K562 (cell line): Measurements from ENCODE around the gene PHF21A. TPM values are rescaled to one million over a fixed set of nuclear protein-coding genes. Genes with fewer than 3 reads are reported as not detected.

Experiments
- ADNP ChIP-seq: fragments of 200-800 bp; sonication (Bioruptor generic); IDR thresholded peaks from 2 replicates; pipeline ENCODE4 v1.6.1; 2016; ENCODE audit warnings: missing genetic modification characterization, missing compliant biosample characterization
- ARNT ChIP-seq, 2 experiments: fragments of 450-650 bp; IDR thresholded peaks; 2 replicates each; pipeline ENCODE4 v1.6.1; 2016; ENCODE audit warnings: mild to moderate bottlenecking in 1 of 2
- BHLHE40 ChIP-seq: IDR thresholded peaks from 2 replicates; pipeline ENCODE4 v1.6.1; 2011; ENCODE audit warnings: low read length, improper control_type of control experiment
- DIDO1 ChIP-seq: fragments of 450-650 bp; IDR thresholded peaks from 2 replicates; pipeline ENCODE4 v1.6.1; 2016; ENCODE audit warnings: low read depth, missing biosample characterization, missing genetic modification characterization
- GATA2 ChIP-seq: sonication (generic); formaldehyde crosslinking; IDR thresholded peaks from 2 replicates; pipeline ENCODE4 v1.4.0; 2020; ENCODE audit warnings: mild to moderate bottlenecking, missing genetic modification reagents
- NFIC ChIP-seq: fragments of 450-650 bp; IDR thresholded peaks from 2 replicates; pipeline ENCODE4 v1.6.1; 2017; ENCODE audit warnings: mild to moderate bottlenecking, inconsistent platforms
- POLR2G ChIP-seq: fragments of 200-400 bp; formaldehyde crosslinking; IDR thresholded peaks from 2 replicates; pipeline ENCODE4 v1.6.1; 2017; ENCODE audit warnings: low read depth, mild to moderate bottlenecking, antibody characterized with exemption, low read length, moderate library complexity
- POU5F1 ChIP-seq: fragments of 150-350 bp; IDR thresholded peaks from 2 replicates; pipeline ENCODE4 v1.6.1; 2014; ENCODE audit warnings: borderline replicate concordance, low read length, low read depth, mild to moderate bottlenecking; ENCODE audit not compliant: partially characterized antibody
- RBBP5 ChIP-seq: fragments of 200-600 bp; sonication (generic); IDR thresholded peaks from 2 replicates; pipeline ENCODE4 v1.6.1; 2012; ENCODE audit warnings: borderline replicate concordance, mild to moderate bottlenecking, low read length, control low read depth, inconsistent platforms; ENCODE audit not compliant: insufficient read depth, poor library complexity, severe bottlenecking
- RERE ChIP-seq: sonication (generic); formaldehyde crosslinking; IDR thresholded peaks from 2 replicates; pipeline ENCODE4 v1.8.0; 2023; ENCODE audit warnings: missing genetic modification reagents, mild to moderate bottlenecking, borderline replicate concordance
- SLC30A9 ChIP-seq: fragments of 250-450 bp; sonication (Bioruptor Pico); IDR thresholded peaks from 2 replicates; pipeline ENCODE4 v1.8.0; 2022; ENCODE audit warnings: mild to moderate bottlenecking, moderate library complexity
- SMARCC2 ChIP-seq: fragments of 450-650 bp; IDR thresholded peaks from 2 replicates; pipeline ENCODE4 v1.6.1; 2017; ENCODE audit warnings: antibody characterized with exemption, moderate library complexity, mild to moderate bottlenecking, low read depth
- SRSF9 ChIP-seq: fragments of 200-400 bp; formaldehyde crosslinking; IDR thresholded peaks from 2 replicates; pipeline ENCODE4 v1.6.1; 2017; ENCODE audit warnings: low read depth, low read length, borderline replicate concordance
- STAT5A ChIP-seq: IDR thresholded peaks from 2 replicates; pipeline ENCODE4 v1.6.1; 2012; ENCODE audit warnings: low read length, inconsistent platforms, borderline replicate concordance
- TARDBP ChIP-seq: fragments of 450-650 bp; IDR thresholded peaks from 2 replicates; pipeline ENCODE4 v1.6.1; 2016
- WHSC1 ChIP-seq: IDR thresholded peaks from one replicate; pipeline ENCODE4 v1.6.1; 2012; ENCODE audit warnings: low read length, control low read depth, inconsistent platforms
- ZBTB17 ChIP-seq: fragments of 450-650 bp; formaldehyde crosslinking; IDR thresholded peaks from 2 replicates; pipeline ENCODE4 v1.4.0; 2020; ENCODE audit warnings: mild to moderate bottlenecking
- ZBTB33 ChIP-seq: sonication (generic); formaldehyde crosslinking; IDR thresholded peaks from 2 replicates; pipeline ENCODE4 v1.8.1; 2023; ENCODE audit warnings: mild to moderate bottlenecking, missing genetic modification reagents
- ZFPM2 ChIP-seq: fragments of 250-450 bp; sonication (Bioruptor Pico); IDR thresholded peaks from 2 replicates; pipeline ENCODE4 v1.5.1; 2022; ENCODE audit warnings: mild to moderate bottlenecking
- ZNF121 ChIP-seq: sonication (generic); formaldehyde crosslinking; conservative IDR thresholded peaks from 2 replicates; pipeline ENCODE4 v1.8.0; 2022; ENCODE audit warnings: missing genetic modification reagents
- ZZZ3 ChIP-seq: fragments of 450-650 bp; IDR thresholded peaks from 2 replicates; pipeline ENCODE4 v1.6.1; 2016; ENCODE audit warnings: antibody characterized with exemption, mild to moderate bottlenecking, moderate library complexity
- polyA plus RNA-seq, 8 experiments: library from polyadenylated mRNA; depleted of rRNA in 4 of 8; stranded (reverse) in 5 of 8; unstranded in 3 of 8; fragments of >200 nt; fragmentation: Nextera tagmentation in 2 of 8; fragmentation: Illumina TruSeq in 1 of 8; extraction: Ambion mirVana in 2 of 8; extraction: Trizol in 1 of 8; gene quantifications; 2 replicates each; pipeline versions ENCODE4 v1.2.1 to v1.2.3, GENCODE V29; 2011 to 2014; ENCODE audit warnings: inconsistent platforms in 1 of 8, missing spikeins in 1 of 8
- total RNA-seq, 7 experiments: library from RNA; depleted of rRNA in 6 of 7; stranded (reverse); fragments of >200 nt in 6 of 7; fragmentation: Illumina TruSeq in 2 of 7; extraction: Trizol in 2 of 7; gene quantifications; 2 replicates each; pipeline versions ENCODE4 v1.2.1 to v1.2.3, GENCODE V29; 2011 to 2021; ENCODE audit warnings: low replicate concordance in 1 of 7

PHF21A gene
- total and polyA plus RNA-seq, 9 of the 15 experiments (the other 6 are each of a cell fraction or from before 2014, with no cell fraction given), result 1.5 to 32.4 (median 10.7) TPM

- TF ChIP-seq ZBTB33 (CRISPR knock-in tag) (0 out of 2 replicates have a peak, but pooled peaks have one; percentile 5), ZFPM2 (no peak), POLR2G (no peak), ARNT (IDR thresholded peaks at IDR 0.05) (peak; percentile 44 to 72; a peak in 2 of 4 replicates), TARDBP (no peak), NFIC (0 out of 2 replicates have a peak, but pooled peaks have one; percentile 33), ZZZ3 (no peak), DIDO1 (tag) (no peak), SMARCC2 (peak; percentile 94), WHSC1 (no peak), GATA2 (CRISPR knock-in tag) (peak; percentile 64), STAT5A (peak; percentile 71), SRSF9 (no peak), RERE (CRISPR knock-in tag) (no peak), RBBP5 (peak; percentile 23), POU5F1 (no peak), SLC30A9 (CRISPR knock-in tag) (no peak), BHLHE40 (no peak), ZNF121 (CRISPR knock-in tag) (no peak), ADNP (tag) (no peak), ZBTB17 (no peak)
Measured at GRCh38 chr11:45982656-45983470, 138.4 kb downstream of the PHF21A start (continued).
